HepG2 (cell line): ENCODE results near the gene UQCC5. TPM values are rescaled to one million over a fixed set of nuclear protein-coding genes. Genes with fewer than 3 reads are reported as not detected.
A peak's percentile ranks its signal among the peaks of the same experiment; 100 is the strongest.

Experiments
- ARID2 ChIP-seq: sonication (generic); formaldehyde crosslinking; IDR thresholded peaks from 2 replicates; pipeline ENCODE4 v1.8.1; 2022; ENCODE audit warnings: mild to moderate bottlenecking, missing genetic modification reagents, borderline replicate concordance
- CREB1 ChIP-seq, 2 experiments: fragments of 450-650 bp in 1 of 2; IDR thresholded peaks; 2 replicates each; pipeline ENCODE4 v1.6.1; 2016 to 2017; ENCODE audit warnings: control low read depth in 1 of 2, mild to moderate bottlenecking in 1 of 2, missing compliant biosample characterization in 1 of 2, missing genetic modification characterization in 1 of 2
- FLYWCH1 ChIP-seq: sonication (generic); formaldehyde crosslinking; IDR thresholded peaks from 2 replicates; pipeline ENCODE4 v1.8.1; 2023; ENCODE audit warnings: mild to moderate bottlenecking, missing genetic modification reagents
- GLI4 ChIP-seq: sonication (generic); formaldehyde crosslinking; IDR thresholded peaks from 2 replicates; pipeline ENCODE4 v1.5.1; 2020; ENCODE audit warnings: missing genetic modification reagents, mild to moderate bottlenecking, moderate library complexity, borderline replicate concordance
- HNRNPLL ChIP-seq: fragments of 200-400 bp; formaldehyde crosslinking; IDR thresholded peaks from 2 replicates; pipeline ENCODE4 v1.6.1; 2017; ENCODE audit warnings: mild to moderate bottlenecking, low read depth, low read length; ENCODE audit not compliant: poor library complexity, severe bottlenecking
- MIXL1 ChIP-seq: IDR thresholded peaks from 2 replicates; pipeline ENCODE4 v1.6.1; 2016
- RFX5 ChIP-seq: IDR thresholded peaks from 2 replicates; pipeline ENCODE4 v1.6.1; 2011; ENCODE audit warnings: low read depth, low read length, improper control_type of control experiment
- SALL2 ChIP-seq: sonication (generic); formaldehyde crosslinking; IDR thresholded peaks from 2 replicates; pipeline ENCODE4 v1.8.1; 2023; ENCODE audit warnings: mild to moderate bottlenecking, missing genetic modification reagents, inconsistent platforms
- SP1 ChIP-seq, 2 experiments: fragments of 450-650 bp in 1 of 2; sonication (generic) in 1 of 2; formaldehyde crosslinking in 1 of 2; IDR thresholded peaks; 2 replicates each; pipeline versions ENCODE4 v1.4.0 to v1.6.1; 2016 to 2020; ENCODE audit warnings: missing genetic modification reagents in 1 of 2
- STAT5B ChIP-seq: sonication (generic); formaldehyde crosslinking; IDR thresholded peaks from 2 replicates; pipeline ENCODE4 v1.4.0; 2020; ENCODE audit warnings: missing genetic modification reagents
- TCF7 ChIP-seq: sonication (generic); IDR thresholded peaks from 2 replicates; pipeline ENCODE4 v1.6.1; 2016; ENCODE audit warnings: antibody characterized with exemption, low read depth
- ZBTB20 ChIP-seq: sonication (generic); formaldehyde crosslinking; IDR thresholded peaks from 2 replicates; pipeline ENCODE4 v1.8.1; 2023; ENCODE audit warnings: missing genetic modification reagents, low read depth, mild to moderate bottlenecking, borderline replicate concordance
- ZNF121 ChIP-seq: sonication (generic); formaldehyde crosslinking; IDR thresholded peaks from 2 replicates; pipeline ENCODE4 v1.5.0; 2020; ENCODE audit warnings: mild to moderate bottlenecking, missing genetic modification reagents
- ZNF563 ChIP-seq: sonication (generic); formaldehyde crosslinking; IDR thresholded peaks from 2 replicates; pipeline ENCODE4 v1.8.0; 2022; ENCODE audit warnings: mild to moderate bottlenecking, moderate library complexity, missing genetic modification reagents
- ZNF703 ChIP-seq: sonication (generic); formaldehyde crosslinking; IDR thresholded peaks from 2 replicates; pipeline ENCODE4 v1.5.1; 2020; ENCODE audit warnings: missing genetic modification reagents, mild to moderate bottlenecking, moderate library complexity, borderline replicate concordance
- ZNF788 ChIP-seq: sonication (generic); formaldehyde crosslinking; IDR thresholded peaks from 2 replicates; pipeline ENCODE4 v1.5.0; 2020; ENCODE audit warnings: mild to moderate bottlenecking, missing genetic modification reagents, borderline replicate concordance
- polyA plus RNA-seq, 8 experiments: library from polyadenylated mRNA; depleted of rRNA in 3 of 8; stranded (reverse) in 7 of 8; unstranded in 1 of 8; fragments of >200 nt; fragmentation: Illumina TruSeq in 4 of 8; extraction: Trizol in 4 of 8; gene quantifications; 2 replicates each; pipeline versions ENCODE4 v1.2.1 to v1.2.3, GENCODE V29; 2011 to 2016; ENCODE audit warnings: low read depth in 4 of 8, missing spikeins in 1 of 8, mixed read lengths in 1 of 8; ENCODE audit not compliant: insufficient read depth in 1 of 8
- total RNA-seq, 5 experiments: library from RNA; depleted of rRNA; stranded (reverse); fragments of >200 nt; fragmentation: Illumina TruSeq; extraction: Trizol; gene quantifications; 2 replicates each; pipeline ENCODE4 v1.2.3, GENCODE V29; 2016; ENCODE audit warnings: low read depth in 1 of 5
- TF ChIP-seq, protein P1 (sequence below): sonication (generic); formaldehyde crosslinking; conservative IDR thresholded peaks from 2 replicates; pipeline ENCODE4 v1.4.0; 2020; ENCODE audit warnings: missing genetic modification reagents
- TF ChIP-seq, protein P2 (sequence below): sonication (generic); formaldehyde crosslinking; IDR thresholded peaks from 2 replicates; pipeline ENCODE4 v1.5.0; 2020; ENCODE audit warnings: mild to moderate bottlenecking, missing genetic modification reagents, moderate library complexity
- TF ChIP-seq, protein P3 (sequence below): sonication (generic); formaldehyde crosslinking; IDR thresholded peaks from 2 replicates; pipeline ENCODE4 v1.4.0; 2020; ENCODE audit warnings: missing genetic modification reagents
- TF ChIP-seq, protein P4 (sequence below), 2 experiments: sonication (generic) in 1 of 2; formaldehyde crosslinking in 1 of 2; IDR thresholded peaks; 2 replicates each; pipeline versions ENCODE4 v1.4.0 to v1.6.1; 2016 to 2020; ENCODE audit warnings: borderline replicate concordance in 1 of 2, low read depth in 1 of 2, mild to moderate bottlenecking in 1 of 2, missing genetic modification reagents in 1 of 2

Gene UQCC5
- total and polyA plus RNA-seq, 2 of the 13 experiments (the other 11 are each of a cell fraction or from before 2014, with no cell fraction given) = 15.4 to 29.5 TPM

DNA sequence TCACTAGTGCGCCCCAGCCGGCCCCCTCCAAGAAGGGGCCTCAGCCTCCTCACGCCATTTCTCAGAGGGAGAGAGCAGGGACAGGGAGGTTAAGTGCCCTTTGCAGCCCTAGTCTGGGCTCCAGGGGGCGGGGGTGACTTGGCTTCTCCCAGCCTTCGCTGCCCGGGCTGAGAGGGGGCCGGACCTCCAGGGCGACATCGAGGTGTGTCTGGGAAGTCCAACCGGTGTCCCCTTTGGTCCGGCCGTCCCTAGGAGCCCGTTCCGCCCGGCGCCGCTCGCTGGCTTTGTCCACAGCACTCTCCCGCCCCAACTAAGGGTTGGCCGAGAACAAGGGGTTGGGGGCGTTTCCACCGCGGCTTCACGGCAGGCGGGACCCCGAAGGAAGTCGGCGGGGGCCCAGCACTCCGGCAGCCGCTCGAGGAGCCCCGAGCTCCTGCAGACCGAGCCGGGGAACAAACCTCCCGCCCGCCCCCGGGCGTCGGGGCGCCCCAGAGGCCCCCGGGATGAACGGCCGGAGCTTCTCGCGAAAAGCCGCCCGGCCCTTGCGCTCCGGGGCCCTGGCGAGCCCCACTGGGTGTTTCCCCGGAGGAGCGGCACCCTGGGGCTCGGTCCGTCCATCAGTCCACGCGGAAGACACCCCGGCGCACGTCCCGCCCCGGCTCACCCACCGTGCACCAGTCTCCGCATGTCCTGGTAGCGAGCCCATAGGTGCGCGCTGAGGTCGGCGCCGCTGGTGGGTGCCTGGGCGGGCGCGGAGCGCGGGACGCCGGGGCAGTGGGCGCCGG, 3.4 kb upstream of the UQCC5 start (continued):
- TF ChIP-seq ZNF121 (CRISPR knock-in tag) (no peak), CREB1 (IDR thresholded peaks at IDR 0.05) (no peak), CREB1 (CRISPR knock-in tag; IDR thresholded peaks at IDR 0.05) (no peak), ARID2 (0 out of 2 replicates have a peak, but pooled peaks have one; percentile 39), ZNF563 (CRISPR knock-in tag) (peak; percentile 67; the same call in 1 of the 2 replicates), MIXL1 (CRISPR knock-in tag) (no peak), STAT5B (no peak), TCF7 (no peak), FLYWCH1 (CRISPR knock-in tag) (no peak), RFX5 (no peak), SP1 (IDR thresholded peaks at IDR 0.05) (no peak), SP1 (CRISPR knock-in tag; IDR thresholded peaks at IDR 0.05) (no peak), ZNF703 (CRISPR knock-in tag) (no peak), GLI4 (CRISPR knock-in tag) (no peak), SALL2 (CRISPR knock-in tag) (no peak), ZBTB20 (CRISPR knock-in tag) (no peak), ZNF788 (CRISPR knock-in tag) (peak; percentile 26; the same call in 1 of the 2 replicates), HNRNPLL (no peak)
- TF ChIP-seq, protein P1, sequence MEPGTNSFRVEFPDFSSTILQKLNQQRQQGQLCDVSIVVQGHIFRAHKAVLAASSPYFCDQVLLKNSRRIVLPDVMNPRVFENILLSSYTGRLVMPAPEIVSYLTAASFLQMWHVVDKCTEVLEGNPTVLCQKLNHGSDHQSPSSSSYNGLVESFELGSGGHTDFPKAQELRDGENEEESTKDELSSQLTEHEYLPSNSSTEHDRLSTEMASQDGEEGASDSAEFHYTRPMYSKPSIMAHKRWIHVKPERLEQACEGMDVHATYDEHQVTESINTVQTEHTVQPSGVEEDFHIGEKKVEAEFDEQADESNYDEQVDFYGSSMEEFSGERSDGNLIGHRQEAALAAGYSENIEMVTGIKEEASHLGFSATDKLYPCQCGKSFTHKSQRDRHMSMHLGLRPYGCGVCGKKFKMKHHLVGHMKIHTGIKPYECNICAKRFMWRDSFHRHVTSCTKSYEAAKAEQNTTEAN (CRISPR knock-in tag) = no peak
- TF ChIP-seq, protein P2, sequence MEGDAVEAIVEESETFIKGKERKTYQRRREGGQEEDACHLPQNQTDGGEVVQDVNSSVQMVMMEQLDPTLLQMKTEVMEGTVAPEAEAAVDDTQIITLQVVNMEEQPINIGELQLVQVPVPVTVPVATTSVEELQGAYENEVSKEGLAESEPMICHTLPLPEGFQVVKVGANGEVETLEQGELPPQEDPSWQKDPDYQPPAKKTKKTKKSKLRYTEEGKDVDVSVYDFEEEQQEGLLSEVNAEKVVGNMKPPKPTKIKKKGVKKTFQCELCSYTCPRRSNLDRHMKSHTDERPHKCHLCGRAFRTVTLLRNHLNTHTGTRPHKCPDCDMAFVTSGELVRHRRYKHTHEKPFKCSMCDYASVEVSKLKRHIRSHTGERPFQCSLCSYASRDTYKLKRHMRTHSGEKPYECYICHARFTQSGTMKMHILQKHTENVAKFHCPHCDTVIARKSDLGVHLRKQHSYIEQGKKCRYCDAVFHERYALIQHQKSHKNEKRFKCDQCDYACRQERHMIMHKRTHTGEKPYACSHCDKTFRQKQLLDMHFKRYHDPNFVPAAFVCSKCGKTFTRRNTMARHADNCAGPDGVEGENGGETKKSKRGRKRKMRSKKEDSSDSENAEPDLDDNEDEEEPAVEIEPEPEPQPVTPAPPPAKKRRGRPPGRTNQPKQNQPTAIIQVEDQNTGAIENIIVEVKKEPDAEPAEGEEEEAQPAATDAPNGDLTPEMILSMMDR (CRISPR knock-in tag) = no peak
- TF ChIP-seq, protein P3, sequence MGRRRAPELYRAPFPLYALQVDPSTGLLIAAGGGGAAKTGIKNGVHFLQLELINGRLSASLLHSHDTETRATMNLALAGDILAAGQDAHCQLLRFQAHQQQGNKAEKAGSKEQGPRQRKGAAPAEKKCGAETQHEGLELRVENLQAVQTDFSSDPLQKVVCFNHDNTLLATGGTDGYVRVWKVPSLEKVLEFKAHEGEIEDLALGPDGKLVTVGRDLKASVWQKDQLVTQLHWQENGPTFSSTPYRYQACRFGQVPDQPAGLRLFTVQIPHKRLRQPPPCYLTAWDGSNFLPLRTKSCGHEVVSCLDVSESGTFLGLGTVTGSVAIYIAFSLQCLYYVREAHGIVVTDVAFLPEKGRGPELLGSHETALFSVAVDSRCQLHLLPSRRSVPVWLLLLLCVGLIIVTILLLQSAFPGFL (CRISPR knock-in tag) = no peak
- TF ChIP-seq, protein P4, sequence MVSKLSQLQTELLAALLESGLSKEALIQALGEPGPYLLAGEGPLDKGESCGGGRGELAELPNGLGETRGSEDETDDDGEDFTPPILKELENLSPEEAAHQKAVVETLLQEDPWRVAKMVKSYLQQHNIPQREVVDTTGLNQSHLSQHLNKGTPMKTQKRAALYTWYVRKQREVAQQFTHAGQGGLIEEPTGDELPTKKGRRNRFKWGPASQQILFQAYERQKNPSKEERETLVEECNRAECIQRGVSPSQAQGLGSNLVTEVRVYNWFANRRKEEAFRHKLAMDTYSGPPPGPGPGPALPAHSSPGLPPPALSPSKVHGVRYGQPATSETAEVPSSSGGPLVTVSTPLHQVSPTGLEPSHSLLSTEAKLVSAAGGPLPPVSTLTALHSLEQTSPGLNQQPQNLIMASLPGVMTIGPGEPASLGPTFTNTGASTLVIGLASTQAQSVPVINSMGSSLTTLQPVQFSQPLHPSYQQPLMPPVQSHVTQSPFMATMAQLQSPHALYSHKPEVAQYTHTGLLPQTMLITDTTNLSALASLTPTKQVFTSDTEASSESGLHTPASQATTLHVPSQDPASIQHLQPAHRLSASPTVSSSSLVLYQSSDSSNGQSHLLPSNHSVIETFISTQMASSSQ (IDR thresholded peaks at IDR 0.05; ENCODE audit: low read depth) = no peak
- TF ChIP-seq, protein P4 (CRISPR knock-in tag; IDR thresholded peaks at IDR 0.05; ENCODE audit: borderline replicate concordance) = no peak
